GM12878 (cell line): ENCODE data around the gene HS6ST3. TPM values are rescaled to one million over a fixed set of nuclear protein-coding genes. Genes with fewer than 3 reads are reported as not detected.

Experiments used
- ATAC-seq: fragments of 200-7000 bp; cut with Tn5 transposase; 3 replicates; pipeline ENCODE4 v1.9.1; 2020; ENCODE audit warnings: mild to moderate bottlenecking, moderate library complexity
- BruUV-seq: library from RNA; stranded (reverse); fragments of 400-500 nt; replicated peaks from 2 replicates; lab custom pipeline; 2021; lab: Mats Ljungman, UMichigan
- CTCF ChIA-PET: fragments of 300-600 bp; sonication (Branson Sonifier 250); formaldehyde crosslinking; extraction: SDS; loops from one replicate; lab custom pipeline; 2021; ENCODE audit warnings: inconsistent platforms; lab: Yijun Ruan, JAX
- POLR2A ChIA-PET: fragments of 350-600 bp; formaldehyde crosslinking; extraction: SDS; loops from one replicate; lab custom pipeline; 2021; ENCODE audit warnings: inconsistent platforms; lab: Charles Lee
- RAD21 ChIA-PET: fragments of 300-600 bp; sonication (Branson Sonifier 250); formaldehyde crosslinking; loops from one replicate; lab custom pipeline; 2023; ENCODE audit warnings: antibody characterized with exemption; ENCODE audit not compliant: unreplicated experiment; lab: Charles Lee
- SMC1A ChIA-PET: fragments of 300-600 bp; sonication (Branson Sonifier 250); formaldehyde crosslinking; loops from one replicate; lab custom pipeline; 2023; ENCODE audit not compliant: unreplicated experiment, uncharacterized antibody; lab: Charles Lee
- DNase-seq: peaks from one replicate; pipeline ENCODE4 v3.0.0-alpha.2; 2011; ENCODE audit warnings: low read depth, low spot score
- FAIRE-seq: peaks from 3 replicates; lab custom pipeline; 2011; peaks lifted over from hg19 to GRCh38; lab: Jason Lieb, UNC
- H2AFZ ChIP-seq: 2 replicates; pipeline ENCODE4 v1.6.0; 2011; ENCODE audit warnings: low read depth, low read length, control low read depth; ENCODE audit not compliant: control insufficient read depth
- H3K27ac ChIP-seq: 2 replicates; pipeline ENCODE4 v1.5.1; 2011; ENCODE audit warnings: control low read depth; ENCODE audit not compliant: control insufficient read depth, insufficient read depth
- H3K27me3 ChIP-seq, 2 experiments: replicated peaks in 1 of 2; 2 replicates each; pipeline versions ENCODE4 v1.6.0 to v1.6.1; 2011; ENCODE audit warnings: low read length in 1 of 2; ENCODE audit not compliant: control insufficient read depth in 2 of 2, insufficient read depth in 2 of 2
- H3K36me3 ChIP-seq, 2 experiments: 2 replicates each; pipeline ENCODE4 v1.5.1; 2011; ENCODE audit warnings: low read length in 1 of 2; ENCODE audit not compliant: control insufficient read depth in 2 of 2, insufficient read depth in 2 of 2
- H3K4me1 ChIP-seq: 2 replicates; pipeline ENCODE4 v1.6.1; 2011; ENCODE audit warnings: mild to moderate bottlenecking, low read length, moderate library complexity, mixed read lengths; ENCODE audit not compliant: control insufficient read depth, insufficient read depth
- H3K4me2 ChIP-seq: 2 replicates; pipeline ENCODE4 v1.6.0; 2011; ENCODE audit warnings: control low read depth; ENCODE audit not compliant: control insufficient read depth, insufficient read depth
- H3K4me3 ChIP-seq: fragments of 200-600 bp; sonication (generic); 2 replicates; pipeline ENCODE4 v1.5.1; 2016
- H3K79me2 ChIP-seq: 2 replicates; pipeline ENCODE4 v1.6.0; 2011; ENCODE audit warnings: low read length; ENCODE audit not compliant: control insufficient read depth, insufficient read depth
- H3K9ac ChIP-seq: 2 replicates; pipeline ENCODE4 v1.8.0; 2011; ENCODE audit warnings: low read length, control low read depth, mixed read lengths; ENCODE audit not compliant: control insufficient read depth, insufficient read depth
- H3K9me3 ChIP-seq: replicated peaks from 3 replicates; pipeline ENCODE4 v1.5.1; 2011; ENCODE audit warnings: mild to moderate bottlenecking, low read length; ENCODE audit not compliant: control insufficient read depth, insufficient read depth
- H4K20me1 ChIP-seq: 2 replicates; pipeline ENCODE4 v1.6.0; 2011; ENCODE audit not compliant: control insufficient read depth, insufficient read depth
- BHLHE40 ChIP-seq, 2 experiments: fragments of 450-650 bp in 1 of 2; IDR thresholded peaks; 2 replicates each; pipeline ENCODE4 v1.6.1; 2011 to 2017; ENCODE audit warnings: low read depth in 2 of 2, borderline replicate concordance in 1 of 2, improper control_type of control experiment in 1 of 2, low read length in 1 of 2, mild to moderate bottlenecking in 1 of 2
- ETV6 ChIP-seq, 2 experiments: fragments of 450-650 bp in 1 of 2; IDR thresholded peaks in 1 of 2; conservative IDR thresholded peaks in 1 of 2; 2 replicates each; pipeline ENCODE4 v1.6.1; 2014; ENCODE audit warnings: antibody characterized with exemption in 1 of 2, borderline replicate concordance in 1 of 2, low read depth in 1 of 2, mild to moderate bottlenecking in 1 of 2, moderate library complexity in 1 of 2
- MLLT1 ChIP-seq: fragments of 450-650 bp; IDR thresholded peaks from 2 replicates; pipeline ENCODE4 v1.6.1; 2016; ENCODE audit warnings: mild to moderate bottlenecking
- PAX5 ChIP-seq: IDR thresholded peaks from 2 replicates; pipeline ENCODE4 v1.6.1; 2011; ENCODE audit warnings: low read depth, low read length, borderline replicate concordance
- RB1 ChIP-seq: fragments of 450-650 bp; formaldehyde crosslinking; IDR thresholded peaks from 2 replicates; pipeline ENCODE4 v1.6.1; 2017; ENCODE audit warnings: mild to moderate bottlenecking, borderline replicate concordance
- SIN3A ChIP-seq: IDR thresholded peaks from 2 replicates; pipeline ENCODE4 v1.6.1; 2012; ENCODE audit warnings: low read depth, low read length, improper control_type of control experiment
- SMAD1 ChIP-seq: fragments of 450-650 bp; IDR thresholded peaks from 2 replicates; pipeline ENCODE4 v1.6.1; 2018; ENCODE audit warnings: mild to moderate bottlenecking, low read depth; ENCODE audit not compliant: partially characterized antibody
- ZNF622 ChIP-seq: fragments of 450-650 bp; IDR thresholded peaks from 2 replicates; pipeline ENCODE4 v1.6.1; 2017; ENCODE audit warnings: mild to moderate bottlenecking, inconsistent platforms
- ZNF687 ChIP-seq: fragments of 450-650 bp; IDR thresholded peaks from 2 replicates; pipeline ENCODE4 v1.6.1; 2017; ENCODE audit warnings: mild to moderate bottlenecking, moderate library complexity
- WGBS: methylation state at CpG from one replicate; pipeline ENCODE4 v1.1.6; 2016; ENCODE audit warnings: low lambda C conversion rate; ENCODE audit not compliant: insufficient replicate concordance, insufficient coverage; ENCODE audit errors: missing lambda C conversion rate; 5-methylcytosine and 5-hydroxymethylcytosine counted together
- in situ Hi-C: fragments of 300-500 bp; cut with MboI; formaldehyde crosslinking; loops from 9 replicates; pipeline ENCODE4 v1.14.3; 2018; ENCODE audit warnings: mixed read lengths
- intact Hi-C: fragments of 100-400 bp; cut with micrococcal nuclease; formaldehyde crosslinking; loops from one replicate; pipeline ENCODE4 v1.14.2; 2022; ENCODE audit not compliant: unreplicated experiment
- polyA plus RNA-seq, 11 experiments: library from polyadenylated mRNA; depleted of rRNA in 4 of 11; unstranded in 6 of 11; stranded (reverse) in 5 of 11; fragments of >200 nt; fragmentation: Nextera tagmentation in 4 of 11; fragmentation: Illumina TruSeq in 1 of 11; extraction: Ambion mirVana in 4 of 11; extraction: Trizol in 1 of 11; gene quantifications; 1 replicate in 1 of 11; 2 replicates in 10 of 11; pipeline versions ENCODE4 v1.2.1 to v1.2.3, GENCODE V29; 2011 to 2016; ENCODE audit warnings: inconsistent platforms in 2 of 11, missing spikeins in 2 of 11, low read depth in 1 of 11
- total RNA-seq, 4 experiments: library from RNA; depleted of rRNA in 3 of 4; stranded (reverse); fragments of >200 nt in 3 of 4; fragmentation: Illumina TruSeq in 1 of 4; extraction: Trizol in 1 of 4; gene quantifications; 2 replicates each; pipeline versions ENCODE4 v1.2.1 to v1.2.3, GENCODE V29; 2013 to 2021
- TF ChIP-seq, protein P1 (sequence below): IDR thresholded peaks from 2 replicates; pipeline ENCODE4 v1.6.1; 2011; ENCODE audit warnings: mild to moderate bottlenecking, low read depth, low read length, moderate library complexity; ENCODE audit not compliant: insufficient replicate concordance
- TF ChIP-seq, protein P2 (sequence below): fragments of 150-350 bp; IDR thresholded peaks from 2 replicates; pipeline ENCODE4 v1.6.1; 2014; ENCODE audit warnings: mild to moderate bottlenecking, low read depth, low read length

The HS6ST3 gene
- total and polyA plus RNA-seq, 10 of the 15 experiments (the other 5 are each of a cell fraction or from before 2014, with no cell fraction given), result under 0.01 to 2.9 TPM; not detected in 8

DNA sequence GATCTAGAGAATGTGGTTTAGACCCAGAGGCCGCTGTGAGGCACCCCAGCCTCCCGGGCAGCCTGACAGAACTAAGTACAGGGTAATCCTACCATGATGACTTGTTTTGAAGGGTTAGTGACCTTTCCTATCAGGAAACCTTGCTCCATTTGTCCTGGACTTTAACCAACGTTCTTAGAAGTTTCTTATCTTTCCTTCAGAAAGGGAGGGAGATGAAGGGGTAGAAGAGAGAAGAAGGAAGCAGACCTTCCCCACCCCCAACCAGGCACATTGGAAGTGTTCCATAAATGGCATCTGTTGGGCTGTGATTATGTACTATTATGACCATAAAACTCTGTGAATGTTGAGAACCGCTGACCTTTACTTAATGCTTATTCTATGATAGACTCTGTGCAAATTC is 720.2 kb downstream of the HS6ST3 start:
- Histone ChIP-seq H3K27ac (no peak overlapping the region), H4K20me1 (no peaks in the 10 kb centered on the region), H3K79me2 (no peaks in the 10 kb centered on the region), H3K36me3 (no peaks in the 10 kb centered on the region), H3K4me3 (no peak overlapping the region), H3K27me3 (no peaks in the 10 kb centered on the region), H3K9ac (no peak overlapping the region), H3K4me2 (no peak overlapping the region), H3K4me1 (no peaks in the 10 kb centered on the region), H3K9me3 (no peaks in the 10 kb centered on the region), H2AFZ (no peak overlapping the region)
- ChIA-PET RAD21 (no interaction called here), POLR2A (no interaction called here), CTCF (no interaction called here), SMC1A (interaction anchor here (0.5 kb wide), 1 partner anchor 160 kb away, joined by 3 read pairs; no protein-coding TSS in a partner anchor)
- in situ Hi-C loops (no loop called here), intact Hi-C loops (no loop called here)
- DNase-seq, result no peak
- TF ChIP-seq ETV6 (conservative IDR thresholded peaks at IDR 0.05 in 1 of 2, IDR thresholded peaks at IDR 0.05 in 1 of 2; ENCODE audit: borderline replicate concordance in 1 of 2, low read depth in 1 of 2) (no peak), BHLHE40 (IDR thresholded peaks at IDR 0.05; ENCODE audit: borderline replicate concordance in 1 of 2, low read depth in 2 of 2, low read length in 1 of 2) (no peak), RB1 (no peak), SIN3A (no peak), ZNF687 (no peak), MLLT1 (no peak), PAX5 (no peak), SMAD1 (no peak), ZNF622 (no peak)
- TF ChIP-seq, protein P1, sequence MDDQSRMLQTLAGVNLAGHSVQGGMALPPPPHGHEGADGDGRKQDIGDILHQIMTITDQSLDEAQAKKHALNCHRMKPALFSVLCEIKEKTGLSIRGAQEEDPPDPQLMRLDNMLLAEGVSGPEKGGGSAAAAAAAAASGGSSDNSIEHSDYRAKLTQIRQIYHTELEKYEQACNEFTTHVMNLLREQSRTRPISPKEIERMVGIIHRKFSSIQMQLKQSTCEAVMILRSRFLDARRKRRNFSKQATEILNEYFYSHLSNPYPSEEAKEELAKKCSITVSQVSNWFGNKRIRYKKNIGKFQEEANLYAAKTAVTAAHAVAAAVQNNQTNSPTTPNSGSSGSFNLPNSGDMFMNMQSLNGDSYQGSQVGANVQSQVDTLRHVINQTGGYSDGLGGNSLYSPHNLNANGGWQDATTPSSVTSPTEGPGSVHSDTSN, result no peak
- TF ChIP-seq, protein P2, sequence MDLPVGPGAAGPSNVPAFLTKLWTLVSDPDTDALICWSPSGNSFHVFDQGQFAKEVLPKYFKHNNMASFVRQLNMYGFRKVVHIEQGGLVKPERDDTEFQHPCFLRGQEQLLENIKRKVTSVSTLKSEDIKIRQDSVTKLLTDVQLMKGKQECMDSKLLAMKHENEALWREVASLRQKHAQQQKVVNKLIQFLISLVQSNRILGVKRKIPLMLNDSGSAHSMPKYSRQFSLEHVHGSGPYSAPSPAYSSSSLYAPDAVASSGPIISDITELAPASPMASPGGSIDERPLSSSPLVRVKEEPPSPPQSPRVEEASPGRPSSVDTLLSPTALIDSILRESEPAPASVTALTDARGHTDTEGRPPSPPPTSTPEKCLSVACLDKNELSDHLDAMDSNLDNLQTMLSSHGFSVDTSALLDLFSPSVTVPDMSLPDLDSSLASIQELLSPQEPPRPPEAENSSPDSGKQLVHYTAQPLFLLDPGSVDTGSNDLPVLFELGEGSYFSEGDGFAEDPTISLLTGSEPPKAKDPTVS, result no peak
- WGBS, result 27% methylated on average over 4 of the region's 4 CpGs
- ATAC-seq, result no peak
- no peak for FAIRE-seq
- no TSS peak for BruUV-seq
